Lung (tissue), 12 donors: ENCODE results near the gene RIMKLB. TPM values are rescaled to one million over a fixed set of nuclear protein-coding genes. Genes with fewer than 3 reads are reported as not detected.

Experiments used
- ATAC-seq: fragments of 200-7000 bp; cut with Tn5 transposase; one replicate; pipeline ENCODE4 v1.9.1; 2020; ENCODE audit warnings: moderate number of reproducible peaks; ENCODE audit not compliant: insufficient read depth, low FRiP score
- DNase-seq, 3 donors: peaks; one replicate each; pipeline ENCODE4 v3.0.0-alpha.2; 2013 to 2017
- H3K27ac ChIP-seq, 2 donors: one replicate each; pipeline ENCODE4 v1.5.1; 2013; ENCODE audit warnings: mild to moderate bottlenecking in 2 of 2, moderate library complexity in 2 of 2, control low read depth in 1 of 2, inconsistent platforms in 1 of 2, low read depth in 1 of 2, low read length in 1 of 2
- H3K27me3 ChIP-seq, 3 donors: one replicate each; pipeline ENCODE4 v1.5.1; 2013; ENCODE audit warnings: low read length in 2 of 3; ENCODE audit not compliant: control insufficient read depth in 3 of 3, insufficient read depth in 3 of 3
- H3K36me3 ChIP-seq, 4 donors: one replicate each; pipeline ENCODE4 v1.5.1; 2013; ENCODE audit warnings: low read length in 4 of 4, mild to moderate bottlenecking in 1 of 4, moderate library complexity in 1 of 4; ENCODE audit not compliant: control insufficient read depth in 4 of 4, insufficient read depth in 4 of 4
- H3K4me1 ChIP-seq, 5 donors: one replicate each; pipeline ENCODE4 v1.5.1; 2013; ENCODE audit warnings: low read length in 5 of 5, mild to moderate bottlenecking in 2 of 5, moderate library complexity in 1 of 5; ENCODE audit not compliant: control insufficient read depth in 5 of 5, insufficient read depth in 5 of 5
- H3K4me3 ChIP-seq: one replicate; pipeline ENCODE4 v1.5.1; 2013; ENCODE audit warnings: mild to moderate bottlenecking, control low read depth, moderate library complexity
- H3K9ac ChIP-seq, 2 donors: one replicate each; pipeline ENCODE4 v1.5.1; 2013; ENCODE audit warnings: low read length in 2 of 2, control low read depth in 1 of 2; ENCODE audit not compliant: insufficient read depth in 1 of 2
- H3K9me3 ChIP-seq, 4 donors: one replicate each; pipeline ENCODE4 v1.5.1; 2013; ENCODE audit warnings: low read length in 3 of 4, mild to moderate bottlenecking in 1 of 4, moderate library complexity in 1 of 4; ENCODE audit not compliant: control insufficient read depth in 4 of 4, insufficient read depth in 3 of 4
- WGBS, 2 donors: extraction: QIAGEN DNeasy Blood & Tissue Kit; methylation state at CpG; one replicate each; pipeline ENCODE4 v1.1.7; 2013; 5-methylcytosine and 5-hydroxymethylcytosine counted together
- polyA plus RNA-seq, 2 donors: library from polyadenylated mRNA; stranded (reverse); fragments of 200-250 nt; gene quantifications; one replicate each; pipeline ENCODE4 v1.2.1, GENCODE V29; 2013
- total RNA-seq, 2 donors: library from RNA; depleted of rRNA in 1 of 2; stranded (reverse); fragments of >200 nt in 1 of 2; gene quantifications; one replicate each; pipeline ENCODE4 v1.2.1, GENCODE V29; 2014 to 2021
- TF ChIP-seq, protein P1 (sequence below): IDR thresholded peaks from 2 replicates; pipeline ENCODE4 v1.5.1; 2012; ENCODE audit warnings: mild to moderate bottlenecking; ENCODE audit errors: control extremely low read depth, extremely low read depth
- donor health status: control.
- donor health status: control.
- donor health status: Bipolar disorder and iron deficiency.
- donor health status: healthy.
- donor health status: DM: yes; HTN: yes; CAD: no.

Gene RIMKLB
- total and polyA plus RNA-seq, 4 donors: 19.9 to 95.1 (median 35.7) TPM

DNA sequence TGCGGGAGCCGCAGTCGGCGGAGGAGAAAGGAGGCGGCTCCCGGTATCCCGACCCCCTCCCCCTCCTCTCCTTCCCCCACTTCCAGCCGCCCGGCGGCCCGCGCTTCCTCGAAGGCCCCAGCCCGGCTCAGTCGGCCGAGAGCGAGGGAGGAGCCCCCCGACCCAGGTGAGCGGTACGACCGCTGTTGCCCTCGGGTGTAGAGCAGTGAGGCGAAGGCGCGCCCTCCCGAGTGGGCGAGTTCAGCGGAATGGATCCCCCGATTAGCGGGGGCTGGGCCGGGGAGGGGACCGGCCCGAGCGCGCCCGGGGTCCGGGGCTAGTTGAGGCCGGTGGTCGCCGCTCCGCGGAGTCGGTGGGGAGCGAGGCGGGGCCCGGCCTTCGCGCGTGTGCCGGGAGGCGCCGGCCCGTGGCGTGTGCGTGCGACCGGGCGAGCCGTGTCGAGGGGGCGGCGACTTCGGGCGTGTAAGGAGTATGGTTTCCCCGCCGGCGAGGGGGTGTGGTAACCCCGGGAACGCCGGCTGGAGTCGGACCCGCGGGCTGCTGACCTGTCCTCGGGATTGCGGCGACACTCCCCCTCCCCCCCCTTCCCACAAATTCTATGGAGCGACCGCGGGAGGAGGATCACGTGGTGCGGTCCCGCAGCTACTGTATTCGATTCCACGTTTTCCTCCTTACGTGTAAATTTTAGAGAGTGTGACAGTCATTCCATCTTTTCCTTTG is 501 bp downstream of the RIMKLB start:
- Histone ChIP-seq H3K4me1 (peaks cover 0 to 39% (median 3%) of the 10 kb centered on the region in 5 donors), H3K9me3 (no peaks in the 10 kb centered on the region), H3K36me3 (no peaks in the 10 kb centered on the region), H3K27ac (peak overlapping the region; percentile 79 to 98), H3K4me3 (peak overlapping the region; percentile 99), H3K27me3 (no peaks in the 10 kb centered on the region), H3K9ac (peak overlapping the region; percentile 71 to 91)
- peak; percentile 62 to 73 (median 70) for DNase-seq
- TF ChIP-seq, protein P1, sequence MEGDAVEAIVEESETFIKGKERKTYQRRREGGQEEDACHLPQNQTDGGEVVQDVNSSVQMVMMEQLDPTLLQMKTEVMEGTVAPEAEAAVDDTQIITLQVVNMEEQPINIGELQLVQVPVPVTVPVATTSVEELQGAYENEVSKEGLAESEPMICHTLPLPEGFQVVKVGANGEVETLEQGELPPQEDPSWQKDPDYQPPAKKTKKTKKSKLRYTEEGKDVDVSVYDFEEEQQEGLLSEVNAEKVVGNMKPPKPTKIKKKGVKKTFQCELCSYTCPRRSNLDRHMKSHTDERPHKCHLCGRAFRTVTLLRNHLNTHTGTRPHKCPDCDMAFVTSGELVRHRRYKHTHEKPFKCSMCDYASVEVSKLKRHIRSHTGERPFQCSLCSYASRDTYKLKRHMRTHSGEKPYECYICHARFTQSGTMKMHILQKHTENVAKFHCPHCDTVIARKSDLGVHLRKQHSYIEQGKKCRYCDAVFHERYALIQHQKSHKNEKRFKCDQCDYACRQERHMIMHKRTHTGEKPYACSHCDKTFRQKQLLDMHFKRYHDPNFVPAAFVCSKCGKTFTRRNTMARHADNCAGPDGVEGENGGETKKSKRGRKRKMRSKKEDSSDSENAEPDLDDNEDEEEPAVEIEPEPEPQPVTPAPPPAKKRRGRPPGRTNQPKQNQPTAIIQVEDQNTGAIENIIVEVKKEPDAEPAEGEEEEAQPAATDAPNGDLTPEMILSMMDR: no peak
- ATAC-seq: peak; percentile 75
- WGBS, 2 donors: 1% methylated on average over 64 to 85 of the region's 85 CpGs

DNA sequence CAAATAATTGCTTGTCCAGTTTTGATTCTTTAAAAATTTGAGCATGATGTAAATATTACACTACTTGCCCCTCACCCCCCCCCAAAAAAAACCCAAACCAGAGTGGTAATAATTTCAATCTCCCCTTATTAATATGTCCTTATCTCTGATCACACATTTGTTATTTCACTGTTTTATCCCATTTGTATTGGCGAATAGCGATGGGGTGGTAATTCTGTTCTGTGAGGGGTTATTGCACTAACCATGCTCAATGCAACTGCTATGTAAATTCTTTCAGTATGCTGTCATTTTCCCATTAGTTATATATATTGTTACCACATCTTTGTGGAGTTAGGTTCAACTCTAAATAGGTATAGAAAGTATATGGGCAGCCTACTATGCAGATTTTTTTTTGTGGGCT is 1.1 kb downstream of the RIMKLB start:
- H3K27me3 ChIP-seq: no peaks in the 10 kb centered on the region
- TF ChIP-seq, protein P1: no peak
- no peak for ATAC-seq
- 8 to 15% methylated on average over 2 of the region's 2 CpGs for WGBS, 2 donors
- H3K4me3 ChIP-seq: peak overlapping the region; percentile 99
- H3K9ac ChIP-seq: peak overlapping the region; percentile 50 to 91
- peak in 2 of 3 donors; percentile 37 to 40 for DNase-seq
- no peaks in the 10 kb centered on the region for H3K36me3 ChIP-seq
- H3K4me1 ChIP-seq: peaks cover 0 to 39% (median 3%) of the 10 kb centered on the region in 5 donors
- H3K9me3 ChIP-seq: no peaks in the 10 kb centered on the region
- no peak overlapping the region for H3K27ac ChIP-seq

DNA sequence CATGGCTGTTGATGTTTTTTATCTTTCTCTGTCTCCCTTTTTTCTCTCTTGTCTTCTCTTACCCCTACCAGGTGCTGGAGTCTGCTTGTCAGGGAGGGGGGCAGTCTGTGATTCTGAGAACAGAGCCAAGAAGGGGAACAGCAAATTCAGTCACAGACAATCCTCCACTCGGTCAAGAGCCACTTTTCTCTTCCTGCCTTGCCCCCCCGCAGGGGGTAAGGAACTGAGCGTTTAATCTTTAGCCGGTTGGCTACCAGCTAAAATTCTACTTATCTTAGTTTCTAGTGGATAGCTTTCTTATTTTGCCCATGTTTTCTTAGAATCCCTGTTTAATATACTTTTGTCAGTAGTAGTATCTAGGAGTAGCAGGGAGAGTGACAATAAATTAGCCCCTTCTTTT is 1.9 kb downstream of the RIMKLB start:
- DNase-seq: no peak
- H3K27ac ChIP-seq: no peak overlapping the region
- TF ChIP-seq, protein P1: no peak
- 8 to 12% methylated on average over 4 of the region's 4 CpGs for WGBS, 2 donors
- H3K9me3 ChIP-seq: no peaks in the 10 kb centered on the region
- no peaks in the 10 kb centered on the region for H3K36me3 ChIP-seq
- H3K27me3 ChIP-seq: no peaks in the 10 kb centered on the region
- H3K4me1 ChIP-seq: peaks cover 0 to 39% (median 3%) of the 10 kb centered on the region in 5 donors
- H3K4me3 ChIP-seq: no peak overlapping the region
- H3K9ac ChIP-seq: no peak overlapping the region
- ATAC-seq: no peak
